GM21723 (cell line): ENCODE data around the gene HADHB.
A peak's percentile ranks its signal among the peaks of the same experiment; 100 is the strongest.

Experiments used
- ATAC-seq: cut with Tn5 transposase; IDR thresholded peaks from one replicate; pipeline ENCODE4 v1.9.1; 2021; ENCODE audit warnings: mild to moderate bottlenecking, moderate library complexity; ENCODE audit not compliant: unreplicated experiment

Gene HADHB

GRCh38 chr2:26244309-26245230, at the start of gene HADHB, which contains the start of gene HADHA:
Gene HADHB, plus strand, starts transcription at chr2:26244939. Its CDS starts 9,316 bp downstream, at chr2:26254255.
Gene HADHA, minus strand, starts transcription at chr2:26244632. Its CDS starts 36 bp downstream, at chr2:26244596.
- ATAC-seq = peak; percentile 67

GRCh38 chr2:26195040-26195984, 49.4 kb upstream of the HADHB start:
- no peak for ATAC-seq

GRCh38 chr2:26196683-26197418, 47.9 kb upstream of the HADHB start:
- peak; percentile 74 for ATAC-seq

GRCh38 chr2:26197516-26197915, 47.2 kb upstream of the HADHB start:
- ATAC-seq = no peak

GRCh38 chr2:26202981-26203490, 41.7 kb upstream of the HADHB start:
- no peak for ATAC-seq

GRCh38 chr2:26203906-26204305, 40.8 kb upstream of the HADHB start:
- ATAC-seq = no peak

- ATAC-seq = no peak
These were observed 32.7 kb upstream of the HADHB start for GRCh38 chr2:26212011-26212410.

- ATAC-seq = no peak
These were observed 30.0 kb upstream of the HADHB start for GRCh38 chr2:26214759-26215158.

- no peak for ATAC-seq
These were observed 28.9 kb upstream of the HADHB start for GRCh38 chr2:26215833-26216232.

- ATAC-seq = no peak
These were observed 28.2 kb upstream of the HADHB start for GRCh38 chr2:26216587-26216986.

GRCh38 chr2:26217720-26218119, 27.0 kb upstream of the HADHB start:
- no peak for ATAC-seq

GRCh38 chr2:26223018-26223417, 21.7 kb upstream of the HADHB start:
- no peak for ATAC-seq

- ATAC-seq = no peak
These were observed 20.6 kb upstream of the HADHB start for GRCh38 chr2:26224095-26224494.

GRCh38 chr2:26229595-26229994, 15.1 kb upstream of the HADHB start:
- no peak for ATAC-seq

GRCh38 chr2:26230806-26231205, 13.9 kb upstream of the HADHB start:
- ATAC-seq = no peak

- no peak for ATAC-seq
These were observed 9.7 kb upstream of the HADHB start for GRCh38 chr2:26235089-26235488.

- ATAC-seq = no peak
These were observed 6.9 kb upstream of the HADHB start for GRCh38 chr2:26237868-26238267.

- ATAC-seq = no peak
These were observed 6.3 kb upstream of the HADHB start for GRCh38 chr2:26238311-26238958.

- ATAC-seq = no peak
These were observed 2.8 kb upstream of the HADHB start for GRCh38 chr2:26241928-26242436.
